Hepatocyte (in vitro differentiated cells): ENCODE data around the gene SEC22C.

Experiments
- EZH2 ChIP-seq: fragments of 200-600 bp; sonication (generic); IDR thresholded peaks from 2 replicates; pipeline ENCODE4 v1.6.1; 2016; ENCODE audit warnings: antibody characterized with exemption, mild to moderate bottlenecking, borderline replicate concordance
- EZH2phosphoT487 ChIP-seq: fragments of 200-600 bp; sonication (generic); IDR thresholded peaks from one replicate; pipeline ENCODE4 v1.6.1; 2018; ENCODE audit warnings: antibody characterized with exemption, mild to moderate bottlenecking, low read depth, moderate library complexity; ENCODE audit not compliant: unreplicated experiment, severe bottlenecking
- TF ChIP-seq, protein P1 (sequence below): fragments of 200-600 bp; sonication (generic); IDR thresholded peaks from 2 replicates; pipeline ENCODE4 v1.5.1; 2016; ENCODE audit warnings: antibody characterized with exemption, mild to moderate bottlenecking; ENCODE audit not compliant: poor library complexity

DNA sequence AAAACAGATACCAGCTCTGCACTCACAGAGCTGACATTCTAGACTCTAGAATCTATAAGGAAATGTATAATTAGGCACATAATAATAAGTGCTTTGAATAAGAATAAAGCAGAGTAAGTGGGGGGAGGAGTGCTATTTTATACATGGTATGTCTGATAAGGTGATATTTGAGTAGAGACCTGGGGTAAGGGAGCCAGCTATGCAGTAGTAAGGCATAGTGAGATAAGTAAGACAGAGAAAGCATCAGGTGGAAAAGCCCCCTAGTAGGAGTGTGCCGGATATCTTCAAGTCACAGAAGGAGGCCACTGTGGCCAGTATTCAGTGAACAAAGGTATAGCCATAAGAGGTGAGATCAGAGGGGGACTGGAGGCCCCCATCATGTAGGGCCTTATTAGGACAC is 11.9 kb upstream of the SEC22C start:
- TF ChIP-seq, protein P1, sequence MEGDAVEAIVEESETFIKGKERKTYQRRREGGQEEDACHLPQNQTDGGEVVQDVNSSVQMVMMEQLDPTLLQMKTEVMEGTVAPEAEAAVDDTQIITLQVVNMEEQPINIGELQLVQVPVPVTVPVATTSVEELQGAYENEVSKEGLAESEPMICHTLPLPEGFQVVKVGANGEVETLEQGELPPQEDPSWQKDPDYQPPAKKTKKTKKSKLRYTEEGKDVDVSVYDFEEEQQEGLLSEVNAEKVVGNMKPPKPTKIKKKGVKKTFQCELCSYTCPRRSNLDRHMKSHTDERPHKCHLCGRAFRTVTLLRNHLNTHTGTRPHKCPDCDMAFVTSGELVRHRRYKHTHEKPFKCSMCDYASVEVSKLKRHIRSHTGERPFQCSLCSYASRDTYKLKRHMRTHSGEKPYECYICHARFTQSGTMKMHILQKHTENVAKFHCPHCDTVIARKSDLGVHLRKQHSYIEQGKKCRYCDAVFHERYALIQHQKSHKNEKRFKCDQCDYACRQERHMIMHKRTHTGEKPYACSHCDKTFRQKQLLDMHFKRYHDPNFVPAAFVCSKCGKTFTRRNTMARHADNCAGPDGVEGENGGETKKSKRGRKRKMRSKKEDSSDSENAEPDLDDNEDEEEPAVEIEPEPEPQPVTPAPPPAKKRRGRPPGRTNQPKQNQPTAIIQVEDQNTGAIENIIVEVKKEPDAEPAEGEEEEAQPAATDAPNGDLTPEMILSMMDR = no peak
- TF ChIP-seq EZH2 (no peak), EZH2phosphoT487 (no peak)
